B cell (primary cell): Measurements from ENCODE around the gene FGFRL1.

Source experiments
- CTCF ChIP-seq: fragments of 200-600 bp; IDR thresholded peaks from one replicate; pipeline ENCODE4 v1.8.0; 2022; ENCODE audit warnings: antibody characterized with exemption, mild to moderate bottlenecking
- EZH2 ChIP-seq: IDR thresholded peaks from 2 replicates; pipeline ENCODE4 v1.6.1; 2012; ENCODE audit warnings: borderline replicate concordance, low read depth, mild to moderate bottlenecking, moderate library complexity, low read length; ENCODE audit not compliant: insufficient read depth, poor library complexity, severe bottlenecking

- TF ChIP-seq CTCF (no peak), EZH2 (no peak)
These were observed 35.9 kb downstream of the FGFRL1 start for GRCh38 chr4:1047106-1047975.
